ENCODE results near the gene KRTAP10-3. TPM values are rescaled to one million over a fixed set of nuclear protein-coding genes. Genes with fewer than 3 reads are reported as not detected.

Gene KRTAP10-3
- total and polyA plus RNA-seq, 2 of the 13 experiments (the other 11 are each of a cell fraction or from before 2014, with no cell fraction given) = not detected

DNA sequence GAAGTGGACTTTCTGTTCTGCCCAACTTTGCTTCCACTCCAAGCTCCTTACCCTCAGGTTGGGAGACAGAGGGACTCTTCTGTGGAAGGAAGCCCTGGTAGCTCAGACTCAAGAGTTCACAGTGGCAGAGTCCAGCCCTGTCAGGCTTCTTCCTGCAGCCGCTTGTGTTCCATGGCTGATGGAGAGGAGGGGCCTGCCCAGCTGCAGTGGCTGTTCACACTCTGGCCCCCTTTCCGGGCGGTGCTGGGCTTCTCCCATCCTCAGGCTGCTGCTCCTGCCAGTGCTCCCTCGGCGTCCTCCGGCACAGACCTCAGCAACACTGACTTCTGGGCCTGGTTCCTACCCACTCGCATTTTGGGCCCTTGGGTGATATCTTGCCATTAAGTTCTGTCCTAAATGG, 22.6 kb downstream of the KRTAP10-3 start:
- BruUV-seq (replicated peaks) = no TSS peak
- no peak for FAIRE-seq
- DNase-seq (ENCODE audit: low spot score) = no peak

More for the DNA sequence above, 22.6 kb downstream of the KRTAP10-3 start:
- in situ Hi-C loops (cut with HindIII; ENCODE audit: extremely low pct_ligation_motif_present, low pct_unique_long_range_greater_than_20kb) = no loop called here
- Histone ChIP-seq H3K27me3 (ENCODE audit: control insufficient read depth in 1 of 2, insufficient read depth in 2 of 2, low read length in 2 of 2) (peaks cover 0 to 7% of the 10 kb centered on the region in 2 experiments; a peak in 3 of 5 replicates), H4K20me1 (ENCODE audit: insufficient read depth, low read length) (no peaks in the 10 kb centered on the region), H2AFZ (ENCODE audit: low read length) (no peak overlapping the region), H3K4me2 (ENCODE audit: low read depth, low read length) (no peak overlapping the region), H3K4me1 (ENCODE audit: insufficient read depth, low read length) (no peaks in the 10 kb centered on the region), H3K79me2 (ENCODE audit: insufficient read depth, low read length) (no peaks in the 10 kb centered on the region), H3K4me3 (replicated peaks in 1 of 3; ENCODE audit: insufficient read depth in 1 of 3, low read depth in 2 of 3, low read length in 3 of 3) (no peak overlapping the region), H3K27ac (ENCODE audit: extremely low read length, insufficient read depth, low read length) (no peak overlapping the region), H3K9me3 (ENCODE audit: low read length) (no peaks in the 10 kb centered on the region), H3K9ac (ENCODE audit: insufficient read depth, low read depth, low read length) (no peak overlapping the region), H3K36me3 (replicated peaks in 1 of 2; ENCODE audit: control insufficient read depth in 1 of 2, insufficient read depth in 2 of 2, low read length in 2 of 2) (no peaks in the 10 kb centered on the region)
- intact Hi-C loops (cut with micrococcal nuclease; ENCODE audit: unreplicated experiment) = no loop called here
- ATAC-seq = no peak
- TF ChIP-seq SIX1 (CRISPR knock-in tag; IDR thresholded peaks at IDR 0.05; ENCODE audit: borderline replicate concordance) = no peak
- no peak for TF ChIP-seq SAP130 (CRISPR knock-in tag; IDR thresholded peaks at IDR 0.05; ENCODE audit: low read depth)
- no peak for TF ChIP-seq FOXK1 (CRISPR knock-in tag; IDR thresholded peaks at IDR 0.05; ENCODE audit: borderline replicate concordance, low read depth)
- TF ChIP-seq SALL2 (CRISPR knock-in tag; IDR thresholded peaks at IDR 0.05) = no peak
- TF ChIP-seq ZNF274 (CRISPR knock-in tag; IDR thresholded peaks at IDR 0.05) = no peak
- no peak for TF ChIP-seq ZNF329 (CRISPR knock-in tag; IDR thresholded peaks at IDR 0.05; ENCODE audit: low read depth)
- TF ChIP-seq NR3C1 (CRISPR knock-in tag; IDR thresholded peaks at IDR 0.05) = no peak
- TF ChIP-seq, protein P1, sequence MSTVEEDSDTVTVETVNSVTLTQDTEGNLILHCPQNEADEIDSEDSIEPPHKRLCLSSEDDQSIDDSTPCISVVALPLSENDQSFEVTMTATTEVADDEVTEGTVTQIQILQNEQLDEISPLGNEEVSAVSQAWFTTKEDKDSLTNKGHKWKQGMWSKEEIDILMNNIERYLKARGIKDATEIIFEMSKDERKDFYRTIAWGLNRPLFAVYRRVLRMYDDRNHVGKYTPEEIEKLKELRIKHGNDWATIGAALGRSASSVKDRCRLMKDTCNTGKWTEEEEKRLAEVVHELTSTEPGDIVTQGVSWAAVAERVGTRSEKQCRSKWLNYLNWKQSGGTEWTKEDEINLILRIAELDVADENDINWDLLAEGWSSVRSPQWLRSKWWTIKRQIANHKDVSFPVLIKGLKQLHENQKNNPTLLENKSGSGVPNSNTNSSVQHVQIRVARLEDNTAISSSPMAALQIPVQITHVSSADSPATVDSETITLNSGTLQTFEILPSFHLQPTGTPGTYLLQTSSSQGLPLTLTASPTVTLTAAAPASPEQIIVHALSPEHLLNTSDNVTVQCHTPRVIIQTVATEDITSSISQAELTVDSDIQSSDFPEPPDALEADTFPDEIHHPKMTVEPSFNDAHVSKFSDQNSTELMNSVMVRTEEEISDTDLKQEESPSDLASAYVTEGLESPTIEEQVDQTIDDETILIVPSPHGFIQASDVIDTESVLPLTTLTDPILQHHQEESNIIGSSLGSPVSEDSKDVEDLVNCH (CRISPR knock-in tag; IDR thresholded peaks at IDR 0.05) = no peak
- TF ChIP-seq, protein P2, sequence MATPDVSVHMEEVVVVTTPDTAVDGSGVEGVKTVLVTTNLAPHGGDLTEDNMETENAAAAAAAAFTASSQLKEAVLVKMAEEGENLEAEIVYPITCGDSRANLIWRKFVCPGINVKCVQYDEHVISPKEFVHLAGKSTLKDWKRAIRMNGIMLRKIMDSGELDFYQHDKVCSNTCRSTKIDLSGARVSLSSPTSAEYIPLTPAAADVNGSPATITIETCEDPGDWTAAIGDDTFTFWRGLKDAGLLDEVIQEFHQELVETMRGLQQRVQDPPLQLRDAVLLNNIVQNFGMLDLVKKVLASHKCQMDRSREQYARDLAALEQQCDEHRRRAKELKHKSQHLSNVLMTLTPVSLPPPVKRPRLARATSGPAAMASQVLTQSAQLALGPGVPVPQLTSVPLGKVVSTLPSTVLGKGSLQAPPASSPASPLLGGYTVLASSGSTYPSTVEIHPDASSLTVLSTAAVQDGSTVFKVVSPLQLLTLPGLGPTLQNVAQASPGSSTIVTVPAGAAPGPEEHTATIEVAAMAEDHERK (CRISPR knock-in tag; IDR thresholded peaks at IDR 0.05; ENCODE audit: low read depth) = no peak
- TF ChIP-seq MATR3 (CRISPR knock-in tag; IDR thresholded peaks at IDR 0.05) = no peak
- TF ChIP-seq, protein P3, sequence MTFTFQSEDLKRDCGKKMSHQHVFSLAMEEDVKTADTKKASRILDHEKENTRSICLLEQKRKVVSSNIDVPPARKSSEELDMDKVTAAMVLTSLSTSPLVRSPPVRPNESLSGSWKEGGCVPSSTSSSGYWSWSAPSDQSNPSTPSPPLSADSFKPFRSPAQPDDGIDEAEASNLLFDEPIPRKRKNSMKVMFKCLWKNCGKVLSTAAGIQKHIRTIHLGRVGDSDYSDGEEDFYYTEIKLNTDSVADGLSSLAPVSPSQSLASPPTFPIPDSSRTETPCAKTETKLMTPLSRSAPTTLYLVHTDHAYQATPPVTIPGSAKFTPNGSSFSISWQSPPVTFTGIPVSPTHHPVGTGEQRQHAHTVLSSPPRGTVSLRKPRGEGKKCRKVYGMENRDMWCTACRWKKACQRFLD (CRISPR knock-in tag; IDR thresholded peaks at IDR 0.05; ENCODE audit: borderline replicate concordance) = no peak
- TF ChIP-seq, protein P4, sequence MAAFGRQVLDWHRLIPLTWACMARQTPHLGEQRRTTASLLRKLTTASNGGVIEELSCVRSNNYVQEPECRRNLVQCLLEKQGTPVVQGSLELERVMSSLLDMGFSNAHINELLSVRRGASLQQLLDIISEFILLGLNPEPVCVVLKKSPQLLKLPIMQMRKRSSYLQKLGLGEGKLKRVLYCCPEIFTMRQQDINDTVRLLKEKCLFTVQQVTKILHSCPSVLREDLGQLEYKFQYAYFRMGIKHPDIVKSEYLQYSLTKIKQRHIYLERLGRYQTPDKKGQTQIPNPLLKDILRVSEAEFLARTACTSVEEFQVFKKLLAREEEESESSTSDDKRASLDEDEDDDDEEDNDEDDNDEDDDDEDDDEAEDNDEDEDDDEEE (CRISPR knock-in tag; IDR thresholded peaks at IDR 0.05) = no peak
- CTCF ChIA-PET (ENCODE audit: low intra/inter-chr PET ratio, low total read pairs) = no interaction called here
- WGBS (ENCODE audit: low lambda C conversion rate) = 23% methylated on average over 4 of the region's 7 CpGs
- POLR2A ChIA-PET = no interaction called here
